Central memory CD8-positive, alpha-beta T cell (primary cell): ENCODE results near the gene PAK4.
"Not testable (repeated sequence)": the region's sequence is repeated elsewhere in the genome, so short reads cannot be mapped to it uniquely, and the experiment has no call there.

Experiments used
- ATAC-seq: fragments of 150-1000 bp; cut with Tn5 transposase; replicated peaks from 2 replicates; pipeline ENCODE4 v1.10.0; 2022; ENCODE audit warnings: mild to moderate bottlenecking, moderate FRiP score, moderate number of reproducible peaks; ENCODE audit not compliant: poor library complexity, severe bottlenecking; ENCODE audit errors: extremely low read depth
- DNase-seq, 2 donors: peaks; one replicate each; pipeline ENCODE4 v3.0.0; 2021; ENCODE audit warnings: low spot score in 2 of 2
- H3K27ac Mint-ChIP-seq: one replicate; pipeline ENCODE4 v1.8.0; 2022; ENCODE audit warnings: low read depth, mild to moderate bottlenecking, moderate library complexity, mixed read lengths
- H3K27me3 Mint-ChIP-seq: one replicate; pipeline ENCODE4 v1.8.0; 2022; ENCODE audit warnings: mixed read lengths
- H3K36me3 Mint-ChIP-seq: one replicate; pipeline ENCODE4 v1.8.0; 2022; ENCODE audit warnings: mild to moderate bottlenecking, moderate library complexity, mixed read lengths; ENCODE audit not compliant: insufficient read depth
- H3K4me1 Mint-ChIP-seq: one replicate; pipeline ENCODE4 v1.8.0; 2022; ENCODE audit warnings: mixed read lengths
- H3K4me3 Mint-ChIP-seq: one replicate; pipeline ENCODE4 v1.8.0; 2022; ENCODE audit warnings: mild to moderate bottlenecking, moderate library complexity, mixed read lengths
- H3K9me3 Mint-ChIP-seq: one replicate; pipeline ENCODE4 v1.8.0; 2022; ENCODE audit warnings: mixed read lengths

Gene PAK4

GRCh38 chr19:39207293-39207836 lies 81.8 kb downstream of the PAK4 start:
- H3K36me3 Mint-ChIP-seq, result no peaks in the 10 kb centered on the region
- no peaks in the 10 kb centered on the region for H3K4me1 Mint-ChIP-seq
- no peak overlapping the region for H3K4me3 Mint-ChIP-seq
- no peak for DNase-seq
- H3K27me3 Mint-ChIP-seq, result peaks cover 27% of the 10 kb centered on the region
- H3K9me3 Mint-ChIP-seq, result no peaks in the 10 kb centered on the region
- no peak for ATAC-seq
- no peak overlapping the region for H3K27ac Mint-ChIP-seq

- no peaks in the 10 kb centered on the region for H3K4me1 Mint-ChIP-seq
- no peak overlapping the region for H3K4me3 Mint-ChIP-seq
- H3K36me3 Mint-ChIP-seq, result no peaks in the 10 kb centered on the region
Observed at GRCh38 chr19:39208175-39208795, 82.7 kb downstream of the PAK4 start.

DNA sequence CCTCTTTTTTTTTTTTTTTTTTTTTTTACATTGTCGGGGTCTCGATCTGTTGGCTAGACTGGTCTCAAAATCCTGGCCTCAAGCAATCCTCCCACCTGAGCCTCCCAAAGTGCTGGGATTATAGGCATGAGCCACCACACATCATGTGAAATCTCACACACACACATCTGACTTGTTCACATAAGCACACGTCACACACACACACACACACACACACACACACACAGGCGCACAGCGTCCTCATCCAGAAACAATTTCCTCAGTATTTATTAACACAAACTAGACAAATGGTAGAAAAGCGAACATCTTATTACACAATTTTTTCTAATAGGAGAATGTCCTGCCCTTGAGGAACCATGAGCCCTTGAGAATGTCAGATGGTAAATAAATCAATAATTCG lies 83.6 kb downstream of the PAK4 start:
- ATAC-seq (no peak), DNase-seq (no peak)
- Mint-ChIP-seq H3K27me3 (peaks cover 9% of the 10 kb centered on the region), H3K36me3 (no peaks in the 10 kb centered on the region), H3K27ac (no peak overlapping the region), H3K9me3 (no peaks in the 10 kb centered on the region), H3K4me1 (no peaks in the 10 kb centered on the region), H3K4me3 (no peak overlapping the region)

More at GRCh38 chr19:39208175-39208795, 82.7 kb downstream of the PAK4 start:
- ATAC-seq (no peak), DNase-seq (no peak)
- Mint-ChIP-seq H3K9me3 (no peaks in the 10 kb centered on the region), H3K27me3 (peaks cover 18% of the 10 kb centered on the region), H3K27ac (no peak overlapping the region)

DNA sequence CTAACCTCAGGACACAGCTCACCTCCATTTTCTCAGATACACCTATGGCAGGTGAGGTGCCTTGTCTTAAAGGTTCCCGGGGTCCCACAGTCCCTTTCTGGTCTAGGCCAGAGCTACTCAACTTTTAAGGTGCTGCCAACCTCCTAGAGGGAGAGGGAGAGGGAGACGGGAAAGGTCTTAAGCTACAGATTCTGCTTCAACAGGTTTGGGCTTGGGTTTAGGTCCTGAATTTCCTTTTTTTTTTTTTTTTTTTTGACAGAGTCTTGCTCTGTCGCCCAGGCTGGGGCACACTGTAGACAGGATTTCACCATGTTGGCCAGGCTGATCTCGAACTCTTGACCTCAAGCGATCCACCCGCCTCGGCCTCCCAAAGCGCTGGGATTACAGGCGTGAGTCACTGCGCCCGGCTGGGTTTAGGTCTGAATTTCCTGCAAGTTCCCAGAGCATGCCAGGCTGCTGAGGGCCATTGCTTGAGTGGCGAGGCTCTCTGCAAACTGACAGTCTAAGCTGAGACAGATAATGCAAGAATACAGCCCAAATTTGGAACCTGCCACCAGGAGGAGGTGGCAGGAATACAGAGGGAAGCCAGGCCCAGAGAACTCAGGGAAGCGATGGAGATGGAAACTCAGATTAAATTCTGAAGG lies 86.3 kb downstream of the PAK4 start:
- Mint-ChIP-seq H3K36me3 (no peaks in the 10 kb centered on the region), H3K27me3 (peaks cover 2% of the 10 kb centered on the region), H3K4me1 (no peaks in the 10 kb centered on the region), H3K4me3 (no peak overlapping the region), H3K9me3 (no peaks in the 10 kb centered on the region), H3K27ac (no peak overlapping the region)
- DNase-seq (no peak), ATAC-seq (no peak)

GRCh38 chr19:39212375-39212742 lies 86.8 kb downstream of the PAK4 start:
- no peak overlapping the region for H3K27ac Mint-ChIP-seq
- H3K9me3 Mint-ChIP-seq, result no peaks in the 10 kb centered on the region
- peak; percentile 31 to 45 for DNase-seq
- H3K36me3 Mint-ChIP-seq, result no peaks in the 10 kb centered on the region
- no peaks in the 10 kb centered on the region for H3K4me1 Mint-ChIP-seq
- H3K27me3 Mint-ChIP-seq, result peaks cover 7% of the 10 kb centered on the region
- peak; percentile 79 for ATAC-seq
- no peak overlapping the region for H3K4me3 Mint-ChIP-seq

DNA sequence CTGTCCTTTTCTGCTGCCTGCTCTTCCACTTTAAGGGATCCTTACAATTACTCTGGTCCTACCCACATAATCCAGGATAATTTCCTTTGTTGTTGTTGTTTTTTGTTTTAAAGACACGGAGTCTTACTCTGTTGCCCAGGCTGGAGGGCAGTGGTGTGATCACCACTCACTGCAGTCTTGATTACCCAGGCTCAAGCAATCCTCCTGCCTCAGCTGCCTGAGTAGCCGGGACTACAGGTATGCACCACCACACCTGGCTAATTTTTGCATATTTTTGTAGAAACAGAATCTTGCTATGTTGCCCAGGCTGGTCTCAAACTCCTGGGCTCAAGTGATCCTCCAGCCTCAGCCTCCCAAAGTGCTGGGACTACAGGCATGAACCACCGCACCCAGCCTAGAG lies 89.7 kb downstream of the PAK4 start:
- not testable (repeated sequence) for H3K27ac Mint-ChIP-seq, ATAC-seq
- H3K27me3 Mint-ChIP-seq, result peaks cover 24% of the 10 kb centered on the region

GRCh38 chr19:39217094-39217493 lies 91.5 kb downstream of the PAK4 start:
- Mint-ChIP-seq H3K36me3 (no peaks in the 10 kb centered on the region), H3K27me3 (peaks cover 31% of the 10 kb centered on the region), H3K27ac (no peak overlapping the region), H3K4me1 (no peaks in the 10 kb centered on the region), H3K4me3 (no peak overlapping the region), H3K9me3 (no peaks in the 10 kb centered on the region)
- ATAC-seq (no peak), DNase-seq (no peak)

More for the DNA sequence above, 89.7 kb downstream of the PAK4 start:
- not testable (repeated sequence) for H3K36me3 Mint-ChIP-seq, H3K9me3 Mint-ChIP-seq, DNase-seq, H3K4me1 Mint-ChIP-seq, H3K4me3 Mint-ChIP-seq

GRCh38 chr19:39218230-39219007 lies 92.8 kb downstream of the PAK4 start:
- H3K36me3 Mint-ChIP-seq, result no peaks in the 10 kb centered on the region
- no peak overlapping the region for H3K4me3 Mint-ChIP-seq
- DNase-seq, result no peak
- no peak overlapping the region for H3K27ac Mint-ChIP-seq
- H3K27me3 Mint-ChIP-seq, result peaks cover 37% of the 10 kb centered on the region
- ATAC-seq, result no peak
- no peaks in the 10 kb centered on the region for H3K9me3 Mint-ChIP-seq
- H3K4me1 Mint-ChIP-seq, result no peaks in the 10 kb centered on the region

DNA sequence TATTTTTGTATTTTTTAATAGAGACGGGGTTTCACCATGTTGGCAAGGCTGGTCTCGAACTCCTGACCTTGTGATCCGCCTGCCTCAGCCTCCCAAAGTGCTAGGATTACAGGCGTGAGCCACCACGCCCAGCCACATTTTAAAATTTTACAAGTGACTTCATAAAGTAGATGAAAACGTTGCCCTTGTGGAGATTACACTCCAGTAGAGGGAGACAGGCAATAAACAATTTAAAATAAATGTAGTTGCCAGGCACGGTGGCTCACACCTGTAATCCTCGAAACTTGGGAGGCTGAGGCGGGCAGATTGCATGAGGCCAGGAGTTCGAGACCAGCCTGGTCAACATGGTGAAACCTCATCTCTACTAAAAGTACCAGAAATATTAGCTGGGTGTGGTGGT lies 93.5 kb downstream of the PAK4 start:
- ATAC-seq, H3K27ac Mint-ChIP-seq, H3K36me3 Mint-ChIP-seq, DNase-seq, H3K9me3 Mint-ChIP-seq, H3K4me1 Mint-ChIP-seq, H3K4me3 Mint-ChIP-seq: not testable (repeated sequence)
- H3K27me3 Mint-ChIP-seq, result peaks cover 41% of the 10 kb centered on the region

DNA sequence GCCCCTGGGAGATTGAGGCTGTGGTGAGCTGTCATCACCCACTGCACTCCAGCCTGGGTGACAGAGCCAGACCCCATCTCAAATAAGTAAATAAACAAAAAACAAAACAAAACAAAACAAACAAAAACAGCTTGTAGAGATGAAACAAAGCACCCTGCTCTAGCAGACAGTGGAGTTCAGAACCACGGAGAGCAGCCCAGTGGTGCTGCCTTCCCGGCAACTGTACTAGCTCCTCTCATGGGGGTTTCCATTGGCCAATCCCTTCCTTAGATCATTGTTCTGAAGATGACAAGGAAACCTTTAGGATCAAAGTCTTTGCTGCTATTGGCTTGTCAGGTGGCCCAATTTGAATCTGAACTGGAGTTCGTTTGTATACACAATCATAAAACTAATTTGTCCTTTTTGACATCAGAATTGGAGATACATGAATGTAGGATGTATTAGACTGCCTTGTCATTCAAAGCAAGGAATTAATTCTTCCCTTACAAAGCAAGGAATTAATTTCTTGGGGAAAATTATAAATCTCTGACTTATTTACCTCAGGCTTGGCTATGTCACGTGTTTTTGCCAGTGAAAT lies 98.2 kb downstream of the PAK4 start:
- Mint-ChIP-seq H3K27me3 (peaks cover 41% of the 10 kb centered on the region), H3K27ac (no peak overlapping the region), H3K36me3 (no peaks in the 10 kb centered on the region), H3K9me3 (no peaks in the 10 kb centered on the region), H3K4me3 (no peak overlapping the region), H3K4me1 (no peaks in the 10 kb centered on the region)
- no peak for DNase-seq
- ATAC-seq, result no peak

- peaks cover 33% of the 10 kb centered on the region for H3K27me3 Mint-ChIP-seq
- H3K4me1 Mint-ChIP-seq, result no peaks in the 10 kb centered on the region
Observed at GRCh38 chr19:39224910-39225309, 99.3 kb downstream of the PAK4 start.

More at GRCh38 chr19:39224910-39225309, 99.3 kb downstream of the PAK4 start:
- Mint-ChIP-seq H3K27ac (no peak overlapping the region), H3K9me3 (no peaks in the 10 kb centered on the region), H3K4me3 (no peak overlapping the region), H3K36me3 (no peaks in the 10 kb centered on the region)
- ATAC-seq, result no peak
- DNase-seq, result no peak
